ENCODE measurements around the gene OSBPL1A.

Gene OSBPL1A

DNA sequence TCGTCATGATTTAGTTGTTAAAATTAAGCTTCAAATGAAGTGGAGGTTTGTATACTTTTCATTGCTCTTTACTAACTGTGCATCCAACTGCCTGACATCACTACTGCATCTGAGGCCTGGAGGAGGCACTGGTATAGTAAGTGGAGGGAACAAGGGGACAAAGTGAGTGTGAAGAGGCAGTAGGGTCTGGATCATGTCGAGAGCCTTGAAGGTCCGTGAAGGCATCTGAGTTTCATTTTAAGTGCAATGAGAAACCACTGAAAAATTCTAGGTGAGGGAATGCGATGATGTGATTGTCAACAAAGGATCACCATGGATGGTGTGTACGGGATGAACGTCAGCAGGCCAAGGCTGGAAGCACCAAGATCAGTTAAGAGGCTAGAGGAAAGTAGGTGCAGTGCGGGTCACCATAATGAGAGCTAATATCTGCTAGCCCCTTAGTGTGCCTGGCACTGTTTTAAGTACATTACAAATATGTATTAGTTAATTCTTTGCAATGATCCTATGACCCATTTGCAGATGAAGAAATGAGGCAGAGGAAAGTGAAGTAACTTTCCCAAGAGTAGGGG is 162.7 kb downstream of the OSBPL1A start:
- no peak for DNase-seq
- Histone ChIP-seq H3K27me3 (replicated peaks in 2 of 5; ENCODE audit: control insufficient read depth in 4 of 5, insufficient read depth in 5 of 5, low read length in 4 of 5) (no peaks in the 10 kb centered on the region), H3K36me3 (ENCODE audit: control insufficient read depth in 4 of 4, insufficient read depth in 4 of 4, low read length in 3 of 4) (peaks cover 9 to 40% (median 23%) of the 10 kb centered on the region in 4 experiments), H3K9me3 (ENCODE audit: control extremely low read depth in 1 of 5, control insufficient read depth in 4 of 5, insufficient read depth in 2 of 5, low read depth in 1 of 5, low read length in 4 of 5) (no peaks in the 10 kb centered on the region), H3K27ac (ENCODE audit: insufficient read depth in 1 of 2, low read depth in 1 of 2, low read length in 2 of 2, poor library complexity in 1 of 2, severe bottlenecking in 2 of 2) (no peak overlapping the region), H3K4me3 (ENCODE audit: control insufficient read depth in 1 of 7, extremely low read depth in 1 of 7, insufficient read depth in 4 of 7, low read depth in 2 of 7, low read length in 6 of 7) (no peak overlapping the region), H3K4me1 (ENCODE audit: control extremely low read depth in 1 of 4, control insufficient read depth in 4 of 4, insufficient read depth in 4 of 4, low read length in 3 of 4) (no peaks in the 10 kb centered on the region)
- 97% methylated on average over 5 of the region's 7 CpGs for WGBS (ENCODE audit: insufficient coverage)
- ChIA-PET CTCF (no interaction called here), POLR2A (no interaction called here)

DNA sequence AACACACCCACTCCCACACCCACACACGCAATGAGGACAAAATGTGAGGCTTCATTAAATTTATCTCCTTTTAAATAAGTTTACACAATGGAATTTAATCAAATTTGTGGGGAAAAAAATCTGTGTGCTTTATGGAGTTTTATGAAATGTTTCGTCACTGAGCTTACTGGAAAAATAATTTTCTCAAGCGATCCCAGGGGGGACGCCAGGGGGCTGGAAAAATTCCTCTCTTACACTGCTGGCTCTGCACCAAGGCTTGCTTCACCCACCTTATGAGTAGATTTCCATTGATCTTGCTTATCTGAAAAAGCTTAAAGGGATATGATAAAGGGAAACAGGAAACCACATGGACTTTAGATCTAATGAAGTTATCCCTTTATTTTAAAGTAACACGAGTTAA is 163.3 kb downstream of the OSBPL1A start:
- no peak overlapping the region for H3K4me3 ChIP-seq (ENCODE audit: control insufficient read depth in 1 of 7, extremely low read depth in 1 of 7, insufficient read depth in 4 of 7, low read depth in 2 of 7, low read length in 6 of 7)
- CTCF ChIA-PET = no interaction called here
- POLR2A ChIA-PET = no interaction called here
- H3K27me3 ChIP-seq (replicated peaks in 2 of 5; ENCODE audit: control insufficient read depth in 4 of 5, insufficient read depth in 5 of 5, low read length in 4 of 5) = no peaks in the 10 kb centered on the region
- H3K27ac ChIP-seq (ENCODE audit: insufficient read depth in 1 of 2, low read depth in 1 of 2, low read length in 2 of 2, poor library complexity in 1 of 2, severe bottlenecking in 2 of 2) = no peak overlapping the region
- no CpG with 5 or more reads among the region's 5 CpGs for WGBS (ENCODE audit: insufficient coverage)
- no peaks in the 10 kb centered on the region for H3K9me3 ChIP-seq (ENCODE audit: control extremely low read depth in 1 of 5, control insufficient read depth in 4 of 5, insufficient read depth in 2 of 5, low read depth in 1 of 5, low read length in 4 of 5)
- H3K4me1 ChIP-seq (ENCODE audit: control extremely low read depth in 1 of 4, control insufficient read depth in 4 of 4, insufficient read depth in 4 of 4, low read length in 3 of 4) = no peaks in the 10 kb centered on the region
- peaks cover 9 to 40% (median 23%) of the 10 kb centered on the region in 4 experiments for H3K36me3 ChIP-seq (ENCODE audit: control insufficient read depth in 4 of 4, insufficient read depth in 4 of 4, low read length in 3 of 4)
- DNase-seq = no peak

DNA sequence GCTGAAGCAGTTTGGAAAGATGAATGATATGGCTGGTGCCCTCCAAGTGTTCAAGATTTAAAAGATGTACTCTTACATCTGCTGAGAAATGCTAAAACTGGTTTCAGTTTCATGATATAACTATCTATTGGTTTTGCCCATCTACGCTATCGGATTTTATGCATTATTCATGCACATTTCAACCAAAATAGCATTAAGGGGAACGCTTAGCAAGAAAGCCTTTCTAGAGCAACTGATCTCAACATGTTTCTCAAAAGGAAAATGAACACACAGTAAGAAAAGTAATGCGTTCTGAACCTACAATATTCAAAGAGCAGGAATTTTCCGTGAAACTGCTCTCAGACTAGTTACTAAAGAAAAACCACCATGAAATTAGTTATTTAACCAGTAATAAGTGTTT is 164.8 kb downstream of the OSBPL1A start:
- ChIA-PET POLR2A (no interaction called here), CTCF (no interaction called here)
- DNase-seq = no peak
- no peak overlapping the region for H3K4me3 ChIP-seq (ENCODE audit: control insufficient read depth in 1 of 7, extremely low read depth in 1 of 7, insufficient read depth in 4 of 7, low read depth in 2 of 7, low read length in 6 of 7)
- H3K27me3 ChIP-seq (replicated peaks in 2 of 5; ENCODE audit: control insufficient read depth in 4 of 5, insufficient read depth in 5 of 5, low read length in 4 of 5) = no peaks in the 10 kb centered on the region
- H3K27ac ChIP-seq (ENCODE audit: insufficient read depth in 1 of 2, low read depth in 1 of 2, low read length in 2 of 2, poor library complexity in 1 of 2, severe bottlenecking in 2 of 2) = no peak overlapping the region
- H3K36me3 ChIP-seq (ENCODE audit: control insufficient read depth in 4 of 4, insufficient read depth in 4 of 4, low read length in 3 of 4) = peaks cover 3 to 28% (median 12%) of the 10 kb centered on the region in 4 experiments
- H3K9me3 ChIP-seq (ENCODE audit: control extremely low read depth in 1 of 5, control insufficient read depth in 4 of 5, insufficient read depth in 2 of 5, low read depth in 1 of 5, low read length in 4 of 5) = no peaks in the 10 kb centered on the region
- WGBS (ENCODE audit: insufficient coverage) = 97% methylated on average over 5 of the region's 5 CpGs
- no peaks in the 10 kb centered on the region for H3K4me1 ChIP-seq (ENCODE audit: control extremely low read depth in 1 of 4, control insufficient read depth in 4 of 4, insufficient read depth in 4 of 4, low read length in 3 of 4)

DNA sequence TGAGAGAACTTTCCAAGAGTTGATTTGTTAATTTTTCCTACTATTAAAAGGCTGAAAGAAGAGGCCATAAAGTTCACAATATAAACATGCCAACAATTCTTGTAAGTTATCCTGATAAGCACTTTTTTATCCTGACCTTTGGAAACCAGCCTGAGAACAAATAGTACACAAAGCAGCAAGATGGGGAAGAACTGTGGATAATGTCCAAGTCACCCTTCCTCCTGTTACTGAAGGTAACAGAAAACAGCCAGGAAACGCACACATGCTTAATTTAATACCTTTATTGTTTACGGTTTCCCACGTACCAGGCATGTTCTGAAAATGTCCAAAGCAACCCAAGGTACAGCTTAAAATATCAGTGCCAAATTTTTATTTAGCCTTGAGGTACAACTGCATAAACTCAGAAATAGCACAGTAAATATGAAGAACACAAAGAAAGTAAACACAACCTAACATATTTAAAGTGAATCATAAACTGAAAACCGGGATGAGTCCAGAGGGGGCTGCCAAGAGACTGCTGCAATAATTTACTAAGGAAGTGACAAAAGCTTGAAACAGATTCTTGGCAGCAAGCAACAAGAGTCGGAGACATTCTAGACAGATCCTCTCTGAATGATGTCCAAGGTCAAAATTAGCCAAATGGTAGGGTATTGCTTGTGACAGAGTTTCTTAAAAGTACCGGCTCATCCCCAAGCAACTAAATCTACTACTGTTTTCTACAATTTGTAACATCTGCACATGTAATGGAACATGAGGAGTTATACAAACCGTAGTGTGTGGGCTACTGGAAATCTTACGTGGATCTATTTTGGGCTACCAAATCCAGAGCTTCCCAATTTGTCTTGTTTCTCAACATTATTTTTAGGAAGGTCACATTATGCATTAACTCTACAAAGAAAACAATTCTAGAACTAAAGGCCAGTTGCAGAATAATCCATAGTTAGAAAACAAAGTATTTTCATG is 165.6 kb downstream of the OSBPL1A start:
- DNase-seq = no peak
- H3K27ac ChIP-seq (ENCODE audit: insufficient read depth in 1 of 2, low read depth in 1 of 2, low read length in 2 of 2, poor library complexity in 1 of 2, severe bottlenecking in 2 of 2) = no peak overlapping the region
- CTCF ChIA-PET = no interaction called here
- H3K36me3 ChIP-seq (ENCODE audit: control insufficient read depth in 4 of 4, insufficient read depth in 4 of 4, low read length in 3 of 4) = peaks cover 3 to 32% (median 11%) of the 10 kb centered on the region in 4 experiments
- WGBS (ENCODE audit: insufficient coverage) = 96% methylated on average over 8 of the region's 8 CpGs
- POLR2A ChIA-PET = no interaction called here
- no peak overlapping the region for H3K4me3 ChIP-seq (ENCODE audit: control insufficient read depth in 1 of 7, extremely low read depth in 1 of 7, insufficient read depth in 4 of 7, low read depth in 2 of 7, low read length in 6 of 7)
- no peaks in the 10 kb centered on the region for H3K27me3 ChIP-seq (replicated peaks in 2 of 5; ENCODE audit: control insufficient read depth in 4 of 5, insufficient read depth in 5 of 5, low read length in 4 of 5)
- no peaks in the 10 kb centered on the region for H3K4me1 ChIP-seq (ENCODE audit: control extremely low read depth in 1 of 4, control insufficient read depth in 4 of 4, insufficient read depth in 4 of 4, low read length in 3 of 4)
- no peaks in the 10 kb centered on the region for H3K9me3 ChIP-seq (ENCODE audit: control extremely low read depth in 1 of 5, control insufficient read depth in 4 of 5, insufficient read depth in 2 of 5, low read depth in 1 of 5, low read length in 4 of 5)

DNA sequence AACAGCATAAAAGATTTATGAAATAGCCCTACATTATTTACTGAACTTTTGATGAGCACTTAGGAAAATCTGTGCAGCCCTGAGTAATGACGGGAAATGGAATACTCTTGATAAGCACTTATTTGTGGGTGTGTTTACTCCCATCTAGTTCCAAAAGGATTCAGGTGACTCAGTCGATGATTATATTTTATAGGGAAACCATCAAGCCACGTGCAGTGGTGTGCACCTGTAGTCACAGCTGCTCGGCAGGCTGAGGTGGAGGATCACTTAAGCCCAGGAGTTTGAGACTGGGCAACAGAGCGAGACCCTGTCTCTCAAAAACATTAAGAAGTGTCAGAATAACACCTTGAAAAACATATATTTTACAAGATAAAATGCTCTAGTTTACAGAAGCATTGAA is 166.9 kb downstream of the OSBPL1A start:
- WGBS (ENCODE audit: insufficient coverage) = 97% methylated on average over 3 of the region's 5 CpGs
- no peak overlapping the region for H3K4me3 ChIP-seq (ENCODE audit: control insufficient read depth in 1 of 7, extremely low read depth in 1 of 7, insufficient read depth in 4 of 7, low read depth in 2 of 7, low read length in 6 of 7)
- DNase-seq = no peak
- H3K27me3 ChIP-seq (replicated peaks in 2 of 5; ENCODE audit: control insufficient read depth in 4 of 5, insufficient read depth in 5 of 5, low read length in 4 of 5) = no peaks in the 10 kb centered on the region
- POLR2A ChIA-PET = no interaction called here
- peaks cover 0 to 21% (median 7%) of the 10 kb centered on the region in 4 experiments for H3K36me3 ChIP-seq (ENCODE audit: control insufficient read depth in 4 of 4, insufficient read depth in 4 of 4, low read length in 3 of 4)
- no peaks in the 10 kb centered on the region for H3K4me1 ChIP-seq (ENCODE audit: control extremely low read depth in 1 of 4, control insufficient read depth in 4 of 4, insufficient read depth in 4 of 4, low read length in 3 of 4)
- no peaks in the 10 kb centered on the region for H3K9me3 ChIP-seq (ENCODE audit: control extremely low read depth in 1 of 5, control insufficient read depth in 4 of 5, insufficient read depth in 2 of 5, low read depth in 1 of 5, low read length in 4 of 5)
- CTCF ChIA-PET = no interaction called here
- no peak overlapping the region for H3K27ac ChIP-seq (ENCODE audit: insufficient read depth in 1 of 2, low read depth in 1 of 2, low read length in 2 of 2, poor library complexity in 1 of 2, severe bottlenecking in 2 of 2)

DNA sequence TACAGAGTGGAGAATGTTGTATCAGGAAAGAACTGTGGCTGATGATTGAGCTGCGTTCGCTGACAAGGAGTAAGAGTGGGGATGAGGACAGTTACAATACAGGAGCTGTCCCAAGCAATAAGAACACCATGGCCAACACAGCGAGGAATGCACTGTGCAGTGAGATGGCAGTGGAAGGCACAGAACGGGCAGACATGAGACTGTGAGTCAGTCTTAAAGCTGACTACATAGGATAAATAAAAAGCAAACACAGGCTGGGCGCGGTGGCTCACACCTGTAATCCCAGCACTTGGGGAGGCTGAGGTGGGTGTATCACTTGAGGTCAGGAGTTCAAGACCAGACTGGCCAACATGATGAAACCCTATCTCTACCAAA is 169.0 kb downstream of the OSBPL1A start:
- POLR2A ChIA-PET = no interaction called here
- H3K27ac ChIP-seq (ENCODE audit: insufficient read depth in 1 of 2, low read depth in 1 of 2, low read length in 2 of 2, poor library complexity in 1 of 2, severe bottlenecking in 2 of 2) = no peak overlapping the region
- 98% methylated on average over 5 of the region's 6 CpGs for WGBS (ENCODE audit: insufficient coverage)

GRCh38 chr18:24227977-24228666 is 169.5 kb downstream of the OSBPL1A start:
- no peak for DNase-seq
- ChIA-PET POLR2A (no interaction called here), CTCF (no interaction called here)
- Histone ChIP-seq H3K9me3 (ENCODE audit: control extremely low read depth in 1 of 5, control insufficient read depth in 4 of 5, insufficient read depth in 2 of 5, low read depth in 1 of 5, low read length in 4 of 5) (no peaks in the 10 kb centered on the region), H3K4me1 (ENCODE audit: control extremely low read depth in 1 of 4, control insufficient read depth in 4 of 4, insufficient read depth in 4 of 4, low read length in 3 of 4) (no peaks in the 10 kb centered on the region), H3K36me3 (ENCODE audit: control insufficient read depth in 4 of 4, insufficient read depth in 4 of 4, low read length in 3 of 4) (peaks cover 0 to 13% (median 7%) of the 10 kb centered on the region in 4 experiments), H3K4me3 (ENCODE audit: control insufficient read depth in 1 of 7, extremely low read depth in 1 of 7, insufficient read depth in 4 of 7, low read depth in 2 of 7, low read length in 6 of 7) (no peak overlapping the region), H3K27ac (ENCODE audit: insufficient read depth in 1 of 2, low read depth in 1 of 2, low read length in 2 of 2, poor library complexity in 1 of 2, severe bottlenecking in 2 of 2) (no peak overlapping the region), H3K27me3 (replicated peaks in 2 of 5; ENCODE audit: control insufficient read depth in 4 of 5, insufficient read depth in 5 of 5, low read length in 4 of 5) (no peaks in the 10 kb centered on the region)
- 98% methylated on average over 9 of the region's 12 CpGs for WGBS (ENCODE audit: insufficient coverage)

More for the DNA sequence above, 169.0 kb downstream of the OSBPL1A start:
- CTCF ChIA-PET = no interaction called here
- peaks cover 0 to 13% (median 7%) of the 10 kb centered on the region in 4 experiments for H3K36me3 ChIP-seq (ENCODE audit: control insufficient read depth in 4 of 4, insufficient read depth in 4 of 4, low read length in 3 of 4)
- DNase-seq = no peak
- no peaks in the 10 kb centered on the region for H3K27me3 ChIP-seq (replicated peaks in 2 of 5; ENCODE audit: control insufficient read depth in 4 of 5, insufficient read depth in 5 of 5, low read length in 4 of 5)
- no peak overlapping the region for H3K4me3 ChIP-seq (ENCODE audit: control insufficient read depth in 1 of 7, extremely low read depth in 1 of 7, insufficient read depth in 4 of 7, low read depth in 2 of 7, low read length in 6 of 7)
- H3K9me3 ChIP-seq (ENCODE audit: control extremely low read depth in 1 of 5, control insufficient read depth in 4 of 5, insufficient read depth in 2 of 5, low read depth in 1 of 5, low read length in 4 of 5) = no peaks in the 10 kb centered on the region
- H3K4me1 ChIP-seq (ENCODE audit: control extremely low read depth in 1 of 4, control insufficient read depth in 4 of 4, insufficient read depth in 4 of 4, low read length in 3 of 4) = no peaks in the 10 kb centered on the region
